ES-I3 (cell line): ENCODE measurements around the gene TBCD.

Source experiments
- H3K36me3 ChIP-seq: 2 replicates; pipeline ENCODE4 v1.6.1; 2013; ENCODE audit warnings: mild to moderate bottlenecking, low read length, control low read depth, moderate library complexity; ENCODE audit not compliant: insufficient read depth
- H3K4me1 ChIP-seq: 2 replicates; pipeline ENCODE4 v1.6.1; 2013; ENCODE audit warnings: mild to moderate bottlenecking, control low read depth, low read length; ENCODE audit not compliant: insufficient read depth
- H3K9ac ChIP-seq: 2 replicates; pipeline ENCODE4 v1.6.1; 2013; ENCODE audit warnings: low read depth, mild to moderate bottlenecking, low read length, moderate library complexity
- H3K9me3 ChIP-seq: 2 replicates; pipeline ENCODE4 v1.6.1; 2013; ENCODE audit warnings: mild to moderate bottlenecking, low read length, moderate library complexity; ENCODE audit not compliant: control insufficient read depth, insufficient read depth

The TBCD gene

GRCh38 chr17:82828875-82829487 is 77.1 kb downstream of the TBCD start:
- H3K4me1 ChIP-seq, result no peaks in the 10 kb centered on the region
- H3K9me3 ChIP-seq, result no peaks in the 10 kb centered on the region
- no peak overlapping the region for H3K9ac ChIP-seq
- peaks cover 18% of the 10 kb centered on the region for H3K36me3 ChIP-seq

- no peaks in the 10 kb centered on the region for H3K4me1 ChIP-seq
- H3K36me3 ChIP-seq, result peaks cover 18% of the 10 kb centered on the region
- H3K9me3 ChIP-seq, result no peaks in the 10 kb centered on the region
- H3K9ac ChIP-seq, result no peak overlapping the region
These were observed 78.4 kb downstream of the TBCD start for GRCh38 chr17:82830249-82830661.

DNA sequence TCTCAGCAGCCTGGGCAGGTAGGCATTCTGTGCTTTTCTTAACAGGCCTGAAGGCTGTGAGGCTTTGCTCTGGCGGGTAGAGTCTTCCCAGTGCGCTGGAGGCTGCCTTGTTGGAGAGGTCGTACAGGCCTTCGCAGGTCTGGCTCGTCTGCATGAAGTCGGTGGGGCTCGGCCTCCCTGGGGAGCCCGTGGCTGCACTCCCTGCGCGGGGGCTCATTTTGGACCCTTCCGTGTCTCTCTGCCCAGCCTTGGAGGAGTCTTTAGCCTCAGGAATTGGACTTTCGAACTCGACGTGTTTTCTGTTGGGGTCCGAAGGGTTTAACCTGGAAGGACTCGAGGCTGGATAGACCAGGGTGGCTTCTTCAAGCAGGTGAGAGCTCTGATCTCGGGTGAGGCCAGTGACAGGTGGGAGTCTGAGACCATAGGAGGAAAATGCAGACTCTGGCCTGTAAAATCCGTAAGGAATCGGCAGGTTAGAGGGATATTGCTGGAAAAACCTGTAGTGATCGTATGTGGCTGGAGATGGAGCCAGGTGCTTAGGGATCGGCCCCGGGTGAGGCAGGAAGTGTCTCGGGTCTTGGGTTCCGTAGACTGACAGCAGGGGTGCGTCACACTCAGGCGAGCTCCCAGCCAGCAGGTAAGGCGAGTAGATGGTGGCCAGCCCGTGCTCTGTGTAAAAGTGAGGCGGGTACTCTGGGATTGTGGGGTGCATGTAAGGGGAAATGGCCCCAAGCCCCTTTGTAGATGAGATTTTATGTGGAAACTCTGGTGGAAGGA is 79.4 kb downstream of the TBCD start:
- Histone ChIP-seq H3K9me3 (no peaks in the 10 kb centered on the region), H3K9ac (no peak overlapping the region), H3K36me3 (peaks cover 18% of the 10 kb centered on the region), H3K4me1 (peaks cover under 1% of the 10 kb centered on the region; the same call in 1 of the 2 replicates)

DNA sequence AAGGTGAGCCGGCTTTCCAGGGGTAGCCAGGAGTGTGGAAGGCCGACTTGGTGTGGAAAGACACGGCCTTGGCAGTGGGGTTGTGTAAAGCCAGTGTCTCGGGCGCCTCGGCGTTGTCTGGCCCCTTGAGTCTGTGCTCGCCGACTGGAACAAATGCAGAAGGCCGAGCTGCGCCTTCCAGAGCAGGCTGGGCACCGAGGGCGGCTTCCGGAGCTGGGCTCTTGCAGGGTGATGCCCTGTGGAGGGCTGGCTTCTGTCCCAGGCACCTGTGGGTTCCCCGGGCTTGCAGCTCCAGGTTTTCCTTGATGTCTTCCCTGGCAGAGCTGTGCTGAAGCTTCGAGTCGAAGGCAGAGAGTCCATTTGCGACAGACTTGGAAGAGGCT is 79.9 kb downstream of the TBCD start:
- Histone ChIP-seq H3K9me3 (no peaks in the 10 kb centered on the region), H3K4me1 (peaks cover 6% of the 10 kb centered on the region; the same call in 1 of the 2 replicates), H3K36me3 (peaks cover 17% of the 10 kb centered on the region), H3K9ac (no peak overlapping the region)

GRCh38 chr17:82832411-82832810 is 80.5 kb downstream of the TBCD start:
- Histone ChIP-seq H3K36me3 (peaks cover 14% of the 10 kb centered on the region), H3K4me1 (peaks cover 10% of the 10 kb centered on the region), H3K9me3 (no peaks in the 10 kb centered on the region), H3K9ac (no peak overlapping the region)

DNA sequence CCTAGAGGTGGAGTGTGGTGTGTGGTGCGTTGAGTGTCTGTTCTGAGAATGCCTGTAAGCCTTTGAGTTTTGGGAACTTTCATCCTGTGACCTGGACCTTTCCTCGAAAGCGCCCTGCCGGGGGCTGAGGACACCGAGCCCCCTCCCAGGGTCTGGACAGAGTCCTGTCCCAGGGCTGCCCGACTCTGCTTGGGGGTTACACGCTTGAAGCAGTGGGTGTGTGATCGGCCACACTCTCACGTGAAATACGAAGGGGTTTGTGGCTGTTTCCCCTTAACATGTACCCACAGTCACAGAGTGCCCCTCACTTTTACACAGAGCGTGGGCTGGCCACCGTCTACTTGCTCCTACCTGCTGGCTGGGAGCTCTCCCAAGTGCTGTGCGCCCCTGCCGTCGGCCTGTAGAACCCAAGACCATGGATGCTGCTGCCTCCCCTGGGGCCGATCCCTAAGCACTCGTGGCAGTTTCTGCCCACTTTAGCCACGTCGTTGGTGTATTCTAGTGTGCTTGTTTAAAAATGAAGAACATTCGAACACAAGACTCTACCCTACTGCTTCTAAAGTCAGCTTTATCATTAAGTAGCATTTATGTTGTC is 81.1 kb downstream of the TBCD start:
- Histone ChIP-seq H3K9ac (no peak overlapping the region), H3K4me1 (peaks cover 10% of the 10 kb centered on the region), H3K36me3 (peaks cover 8% of the 10 kb centered on the region; the same call in 1 of the 2 replicates), H3K9me3 (no peaks in the 10 kb centered on the region)

GRCh38 chr17:82835122-82835521 is 83.3 kb downstream of the TBCD start:
- H3K9me3 ChIP-seq, result no peaks in the 10 kb centered on the region
- no peak overlapping the region for H3K9ac ChIP-seq
- H3K36me3 ChIP-seq, result no peaks in the 10 kb centered on the region
- peaks cover 20% of the 10 kb centered on the region for H3K4me1 ChIP-seq

DNA sequence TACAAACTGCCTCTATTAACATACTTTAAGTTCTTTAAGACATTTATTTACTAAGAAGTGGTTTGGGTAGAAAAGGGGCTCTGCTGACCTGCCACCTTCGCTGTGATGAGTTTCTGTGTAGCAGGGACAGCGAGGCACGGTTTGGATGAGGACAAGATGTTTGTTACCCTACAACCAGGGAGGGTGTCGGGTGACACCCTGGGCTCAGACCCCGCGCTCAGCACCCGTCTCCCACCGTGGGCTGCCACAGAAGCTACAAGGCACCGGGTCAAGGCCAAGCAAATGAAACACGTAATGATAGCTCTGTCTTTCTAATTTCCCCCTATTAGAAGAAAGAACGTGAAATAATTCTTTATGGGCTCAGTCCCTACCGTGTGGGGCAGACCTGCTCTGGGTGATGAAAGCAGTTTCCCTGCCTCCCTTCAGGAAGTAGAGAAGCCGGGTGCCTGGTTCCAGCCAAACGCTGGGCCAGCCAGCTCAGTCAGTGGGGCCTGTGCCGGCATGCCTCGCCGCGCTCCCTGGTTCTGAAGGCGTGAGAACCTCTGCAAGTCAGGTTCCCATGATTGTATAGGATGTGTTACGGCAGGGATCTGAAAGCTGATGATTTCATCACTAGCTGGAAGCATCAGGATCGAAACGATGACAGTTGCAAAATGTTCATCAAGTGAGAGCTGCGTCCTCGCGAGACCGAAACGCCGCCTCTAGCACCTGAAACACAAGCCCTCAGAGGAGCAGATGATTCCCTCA is 84.1 kb downstream of the TBCD start:
- H3K4me1 ChIP-seq, result peaks cover 26% of the 10 kb centered on the region
- no peak overlapping the region for H3K9ac ChIP-seq
- H3K36me3 ChIP-seq, result no peaks in the 10 kb centered on the region
- H3K9me3 ChIP-seq, result no peaks in the 10 kb centered on the region

- peaks cover 26% of the 10 kb centered on the region for H3K4me1 ChIP-seq
- H3K36me3 ChIP-seq, result no peaks in the 10 kb centered on the region
- no peaks in the 10 kb centered on the region for H3K9me3 ChIP-seq
- H3K9ac ChIP-seq, result no peak overlapping the region
These were observed 85.0 kb downstream of the TBCD start for GRCh38 chr17:82836823-82837357.

DNA sequence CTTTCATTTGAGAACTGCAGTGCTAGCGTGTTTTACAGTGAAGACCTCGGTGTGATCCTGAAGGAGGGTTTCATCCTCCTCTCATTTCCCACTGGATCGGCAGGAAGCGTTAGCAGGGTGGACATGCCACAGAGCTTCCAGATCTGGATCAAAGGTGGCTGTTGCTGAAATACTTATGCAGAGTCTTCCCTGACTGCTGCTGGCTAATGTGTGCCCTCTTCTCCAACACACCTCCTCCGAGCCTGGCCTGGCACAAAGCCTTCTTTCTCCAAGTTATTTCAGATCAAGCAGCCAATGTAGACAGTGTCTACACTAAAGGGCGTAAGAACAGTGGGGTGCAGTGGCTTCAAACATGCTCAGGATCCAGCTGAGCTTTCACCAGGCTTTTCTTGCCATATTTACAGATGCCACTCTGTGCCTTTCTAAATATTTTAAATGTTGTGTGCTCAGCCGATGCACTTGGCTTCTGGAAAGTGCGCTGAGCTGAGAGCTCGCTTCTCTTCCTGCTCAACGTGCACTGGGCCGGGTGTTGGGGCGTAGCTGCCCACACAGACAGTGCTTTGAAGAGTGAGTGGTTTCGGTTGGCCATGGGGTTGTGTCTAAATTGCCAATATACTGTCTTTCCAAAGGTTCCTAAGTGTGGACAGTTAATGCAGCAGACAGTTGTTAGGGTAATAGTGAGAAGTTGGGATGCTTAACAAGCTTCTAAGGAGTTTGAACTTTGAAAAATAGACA is 85.9 kb downstream of the TBCD start:
- Histone ChIP-seq H3K9ac (no peak overlapping the region), H3K9me3 (no peaks in the 10 kb centered on the region), H3K36me3 (no peaks in the 10 kb centered on the region), H3K4me1 (peaks cover 26% of the 10 kb centered on the region)

DNA sequence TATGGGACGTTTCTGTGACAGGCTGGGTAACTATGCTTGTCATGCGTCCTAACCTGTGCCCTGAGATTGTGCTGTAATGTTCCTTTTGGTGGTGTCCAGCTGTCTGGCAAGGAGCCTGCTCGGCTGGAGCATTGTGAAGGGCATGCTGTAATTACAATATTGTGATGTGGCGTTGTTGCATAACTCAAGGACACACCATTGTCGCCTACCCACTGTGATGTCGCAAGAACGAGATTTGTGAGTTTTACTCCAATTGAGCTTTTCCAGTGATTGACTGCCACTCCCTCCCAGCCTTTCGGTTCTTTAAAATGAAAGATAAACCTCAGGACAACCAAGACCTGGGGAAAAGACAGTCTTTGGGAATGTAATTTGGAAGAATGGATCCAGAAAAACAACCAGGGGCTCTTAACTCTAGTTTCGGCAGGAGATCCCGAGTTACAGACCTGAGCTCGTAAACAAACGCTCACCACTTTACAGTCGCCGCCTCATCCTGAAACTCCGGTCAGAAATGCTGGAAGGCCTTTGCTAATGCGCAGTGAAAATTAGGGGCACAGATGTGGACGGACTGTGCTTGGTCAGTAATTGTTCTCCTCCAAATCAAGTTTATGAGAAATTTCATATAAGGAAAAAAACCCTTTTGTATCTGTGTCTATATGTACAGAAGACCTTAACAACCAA is 86.7 kb downstream of the TBCD start:
- H3K9ac ChIP-seq, result no peak overlapping the region

GRCh38 chr17:82839617-82840292 is 87.9 kb downstream of the TBCD start, which contains the start of gene ZNF750:
Gene ZNF750, minus strand, starts transcription at chr17:82840022. Its CDS starts 7,568 bp downstream, at chr17:82832454.
- Histone ChIP-seq H3K9ac (no peak within 1 kb of the TSS), H3K9me3 (no peaks in the 10 kb centered on the region), H3K4me1 (peaks cover 30% of the 10 kb centered on the region), H3K36me3 (no peaks in the 10 kb centered on the region)

More for the DNA sequence above, 86.7 kb downstream of the TBCD start:
- Histone ChIP-seq H3K4me1 (peaks cover 26% of the 10 kb centered on the region), H3K36me3 (no peaks in the 10 kb centered on the region), H3K9me3 (no peaks in the 10 kb centered on the region)

DNA sequence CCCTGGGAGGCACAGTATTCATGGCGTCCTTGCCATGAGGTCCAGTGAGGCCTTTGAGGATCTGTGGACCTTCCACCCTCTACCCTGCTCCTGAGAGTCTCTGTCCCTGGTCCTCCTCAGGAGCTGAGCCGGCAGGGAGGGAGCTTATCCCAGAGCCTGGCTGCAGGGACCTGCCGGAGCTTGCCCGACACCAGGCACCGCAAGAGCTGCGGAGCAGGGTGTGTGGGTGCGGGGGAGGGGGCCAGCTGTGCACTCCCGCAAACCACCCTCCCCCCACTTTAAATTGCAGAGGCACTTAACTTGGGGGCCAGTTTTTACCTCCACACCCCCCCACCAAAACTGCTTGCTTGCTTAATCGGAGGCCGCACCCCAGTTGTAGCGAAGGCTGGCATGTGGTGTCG is 88.6 kb downstream of the TBCD start:
- H3K4me1 ChIP-seq, result peaks cover 30% of the 10 kb centered on the region
- no peaks in the 10 kb centered on the region for H3K9me3 ChIP-seq
- H3K9ac ChIP-seq, result no peak overlapping the region
- H3K36me3 ChIP-seq, result no peaks in the 10 kb centered on the region
